HG03469 (cell line): ENCODE results near the gene MOV10L1.

ENCODE experiments used
- ATAC-seq: cut with Tn5 transposase; IDR thresholded peaks from one replicate; pipeline ENCODE4 v1.9.1; 2021; ENCODE audit warnings: mild to moderate bottlenecking, moderate library complexity, moderate number of reproducible peaks; ENCODE audit not compliant: unreplicated experiment

The MOV10L1 gene

DNA sequence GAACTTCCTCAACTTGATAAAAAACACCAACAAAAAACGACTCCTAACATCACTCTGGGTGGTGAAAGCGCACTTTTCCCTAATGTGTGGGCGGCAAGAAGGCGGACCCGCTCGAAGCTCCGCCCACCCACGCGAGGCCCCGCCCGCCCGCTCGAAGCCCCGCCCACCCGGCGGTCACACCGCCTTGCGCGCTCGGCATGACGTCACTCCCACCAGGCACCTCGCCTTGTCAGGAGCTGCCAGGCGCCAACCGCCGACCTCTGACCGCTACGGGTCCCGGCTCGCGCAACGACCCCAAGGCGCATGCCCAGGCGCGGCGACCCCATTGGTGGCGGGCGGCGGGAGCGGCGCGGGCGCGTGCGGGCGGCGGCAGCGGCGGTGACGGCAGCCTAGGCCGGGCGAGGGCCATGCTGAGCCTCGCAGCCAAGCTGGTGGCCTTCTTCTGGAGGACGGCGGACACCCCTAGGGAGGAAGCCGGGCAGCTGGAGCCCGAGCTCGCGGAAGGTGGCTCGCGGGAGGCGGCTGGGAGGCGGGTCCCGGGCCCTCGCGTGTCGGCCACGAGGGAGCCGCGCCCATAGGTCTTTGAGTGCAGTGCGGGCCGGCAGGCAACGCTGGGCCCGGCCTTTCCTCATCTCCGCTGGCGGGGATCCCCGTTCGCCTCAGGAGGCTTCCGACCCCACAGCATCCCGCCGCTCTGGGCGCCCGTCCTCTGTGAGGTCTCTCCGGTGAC is at the start of gene MOV10L1:
TSS of gene MOV10L1 (plus strand) at position 325 of the 730 bp plus-strand sequence. CDS start at position 408, 83 bp downstream.
- ATAC-seq: no peak

DNA sequence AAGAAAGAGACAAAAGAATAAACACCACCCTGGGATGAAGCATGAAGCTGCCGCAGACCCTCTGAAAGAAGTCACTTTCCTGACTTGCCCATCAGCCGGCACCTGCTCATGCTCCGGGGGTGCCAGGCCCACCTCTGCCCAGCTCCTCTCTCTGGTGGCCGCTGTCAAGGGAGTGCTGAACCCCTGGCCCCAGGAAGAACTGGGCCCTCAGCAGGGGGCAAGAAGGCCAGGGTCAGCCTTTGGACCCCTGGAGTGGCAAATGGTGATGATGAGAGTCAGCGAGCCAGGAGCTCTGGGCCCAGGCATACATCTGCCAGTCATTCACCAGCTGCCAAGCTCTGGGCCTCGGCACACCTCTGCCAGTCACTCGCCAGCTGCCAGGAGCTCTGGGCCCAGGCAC is 49.1 kb upstream of the MOV10L1 start:
- no peak for ATAC-seq

DNA sequence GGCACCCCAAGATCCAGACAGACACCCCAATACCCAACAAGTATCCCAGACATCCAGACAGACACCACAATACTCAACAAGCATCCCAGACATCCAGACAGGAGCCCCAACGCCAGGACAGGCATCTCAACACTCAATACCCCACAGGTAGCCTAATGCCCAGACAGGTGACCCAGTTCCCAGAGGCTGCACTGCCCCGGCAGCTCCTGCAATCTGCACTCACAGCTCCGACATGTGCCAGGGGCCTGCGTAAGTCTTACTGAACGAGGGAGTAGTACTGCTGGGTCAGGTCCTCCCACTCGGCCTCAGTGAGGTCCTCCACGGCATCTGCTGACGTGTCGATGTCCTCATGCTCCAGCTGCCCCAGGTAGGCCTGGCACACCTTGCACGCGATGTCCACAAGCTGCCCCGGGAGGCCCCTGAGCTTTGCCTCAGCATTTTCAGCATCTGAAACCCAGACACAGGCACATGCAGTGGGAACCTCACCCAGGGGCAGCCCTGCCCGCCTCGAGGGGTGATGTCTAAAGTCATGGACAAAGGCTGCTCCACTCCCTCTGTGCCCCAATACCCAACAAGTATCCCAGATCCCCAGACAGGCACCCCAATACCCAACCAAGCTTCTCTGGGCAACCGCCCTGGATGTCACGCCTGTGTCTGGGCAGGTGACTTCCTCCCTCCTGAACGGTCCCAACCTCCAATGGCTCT is 48.3 kb upstream of the MOV10L1 start:
- no peak for ATAC-seq

DNA sequence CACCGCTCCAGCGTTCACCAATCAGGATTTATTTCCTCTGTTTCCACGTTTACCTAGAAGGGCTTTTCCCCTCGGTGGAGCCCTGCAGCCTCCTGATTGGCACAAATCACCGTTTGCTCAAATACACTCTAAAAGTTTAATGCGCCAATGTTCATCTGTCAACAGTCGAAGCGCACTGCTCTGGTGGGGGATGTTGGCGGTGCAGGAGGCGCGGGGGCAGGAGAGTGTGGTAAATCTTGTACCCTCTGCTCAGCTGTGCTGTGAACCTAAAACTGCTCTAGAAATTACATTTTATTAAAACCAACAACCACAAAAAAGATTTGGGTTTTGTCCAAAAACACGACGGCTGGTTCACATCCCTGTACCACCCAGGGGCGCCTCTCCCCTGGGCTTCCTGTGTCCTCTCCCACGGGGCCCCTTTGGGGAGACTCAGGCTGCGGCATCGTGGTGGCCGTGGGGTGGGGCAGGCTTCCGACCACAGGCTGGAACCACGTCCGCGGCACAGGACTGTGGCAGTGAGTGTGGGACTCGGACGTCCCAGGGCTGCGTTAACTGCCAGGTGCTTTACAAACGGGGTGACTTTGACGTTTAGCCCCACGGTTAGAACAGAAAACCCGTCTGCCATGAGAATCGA is 45.2 kb upstream of the MOV10L1 start:
- ATAC-seq: no peak

DNA sequence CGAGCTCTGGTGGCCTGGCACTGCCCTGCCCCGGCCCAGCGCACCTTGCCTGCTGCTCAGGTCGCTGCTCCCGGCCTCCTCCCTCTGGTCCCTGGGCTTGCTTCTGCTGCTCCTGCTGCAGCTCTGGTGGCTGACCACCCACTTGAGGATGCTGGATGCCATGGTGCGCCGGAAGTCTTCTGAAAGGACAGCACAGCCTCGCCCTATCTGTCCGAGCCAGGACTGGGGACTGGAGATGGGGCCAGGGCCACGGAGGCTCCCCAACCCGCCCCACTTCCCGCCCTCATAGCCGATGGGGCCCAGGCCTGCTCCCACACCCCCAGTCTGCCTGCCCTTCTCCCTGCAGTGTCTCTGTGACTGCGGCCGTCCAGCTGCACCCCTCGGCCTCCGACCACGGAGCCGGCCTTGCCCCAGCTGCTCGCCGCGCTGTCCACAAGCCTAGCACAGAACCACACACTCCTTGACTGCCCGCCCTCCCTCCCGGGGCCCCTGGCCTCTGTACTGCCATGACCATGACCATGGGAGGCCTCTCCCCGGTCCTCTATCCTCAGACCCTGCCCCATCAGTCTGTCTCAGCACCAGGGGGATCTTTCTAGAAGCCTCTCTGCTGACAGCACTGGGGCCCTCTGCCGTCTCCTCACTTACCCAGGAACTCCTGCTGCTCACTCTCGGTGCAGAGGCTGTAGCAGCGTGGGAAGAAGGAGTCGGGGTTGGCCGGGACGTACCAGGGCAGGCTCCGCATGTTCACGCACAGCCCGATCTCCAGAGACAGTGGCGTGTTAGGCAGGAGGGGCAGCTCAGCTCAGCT is 44.4 kb upstream of the MOV10L1 start:
- no peak for ATAC-seq

DNA sequence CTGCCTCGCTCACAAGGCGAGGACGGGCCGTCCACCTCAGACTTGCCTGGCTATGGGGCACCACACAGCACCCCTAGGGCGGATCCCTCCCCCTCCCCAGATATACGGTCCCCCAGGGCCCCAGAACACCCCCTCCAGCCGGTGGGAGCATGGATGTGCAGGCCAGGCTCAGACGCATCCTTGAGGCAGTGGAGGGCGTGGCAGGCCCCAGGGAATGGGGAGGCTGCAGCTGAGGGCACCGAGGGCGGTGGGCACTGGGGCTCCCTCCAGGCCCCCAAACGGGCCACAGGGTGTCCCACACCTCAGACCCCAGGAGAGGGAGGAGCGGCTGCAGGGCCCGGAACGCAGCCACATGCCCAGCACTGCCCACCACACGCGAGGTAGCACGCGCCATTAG is 43.8 kb upstream of the MOV10L1 start:
- no peak for ATAC-seq

DNA sequence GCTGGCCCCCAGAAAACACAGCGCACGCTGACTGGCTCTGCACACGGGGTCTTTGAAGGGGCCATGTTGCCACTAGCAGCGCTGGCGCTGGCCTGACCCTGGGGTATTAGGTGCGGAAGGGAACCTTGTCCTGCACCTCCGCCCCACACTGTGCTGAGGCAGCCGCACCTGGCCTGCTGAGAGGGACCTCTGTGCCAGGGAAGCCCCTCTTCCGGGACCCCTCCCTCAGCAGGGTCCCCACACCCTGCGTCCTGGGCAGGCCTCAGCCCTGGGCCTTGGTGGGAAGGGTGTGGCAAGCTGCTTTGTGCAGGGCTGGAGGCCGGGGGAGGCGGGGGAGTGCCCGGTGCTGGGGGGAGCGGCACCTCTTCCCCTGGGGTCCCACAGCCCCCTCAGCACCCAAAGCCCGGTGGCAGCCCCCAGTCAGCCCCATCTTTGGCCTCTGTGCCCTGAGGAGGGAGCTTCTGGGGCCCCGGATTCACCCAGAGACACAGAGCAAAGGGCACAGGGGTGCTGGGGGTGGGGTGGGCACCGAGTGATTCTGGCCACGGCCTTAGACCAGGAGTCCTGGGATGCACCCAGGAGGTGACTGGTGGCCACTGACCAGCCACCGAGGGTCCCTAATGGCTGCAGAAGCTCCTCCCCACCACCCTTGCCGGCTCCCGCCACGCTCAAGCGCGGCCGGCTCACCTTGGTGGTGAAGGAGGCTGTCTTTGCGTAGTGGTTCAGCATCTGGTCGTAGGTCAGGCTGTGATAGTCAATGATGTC is 43.1 kb upstream of the MOV10L1 start:
- ATAC-seq: no peak

DNA sequence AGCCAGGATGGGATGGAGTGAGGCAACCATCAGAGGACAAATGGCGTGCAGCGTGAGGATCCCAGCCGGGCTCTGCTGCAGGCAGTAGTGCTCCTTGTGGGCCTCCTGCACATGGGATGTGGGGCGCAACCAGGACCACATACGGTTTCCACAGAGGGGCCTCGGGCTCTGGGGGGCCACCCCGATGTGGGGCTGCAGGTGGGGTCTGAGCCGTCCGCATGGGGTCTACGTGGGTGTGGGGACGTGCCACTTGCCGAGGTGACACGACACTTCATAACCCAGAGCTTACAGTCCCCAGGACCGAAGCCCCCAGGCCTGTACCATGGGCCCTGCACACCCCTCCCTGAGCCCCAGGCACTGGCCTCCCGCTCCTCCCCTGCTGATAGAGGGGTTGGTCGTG is 42.5 kb upstream of the MOV10L1 start:
- ATAC-seq: no peak

DNA sequence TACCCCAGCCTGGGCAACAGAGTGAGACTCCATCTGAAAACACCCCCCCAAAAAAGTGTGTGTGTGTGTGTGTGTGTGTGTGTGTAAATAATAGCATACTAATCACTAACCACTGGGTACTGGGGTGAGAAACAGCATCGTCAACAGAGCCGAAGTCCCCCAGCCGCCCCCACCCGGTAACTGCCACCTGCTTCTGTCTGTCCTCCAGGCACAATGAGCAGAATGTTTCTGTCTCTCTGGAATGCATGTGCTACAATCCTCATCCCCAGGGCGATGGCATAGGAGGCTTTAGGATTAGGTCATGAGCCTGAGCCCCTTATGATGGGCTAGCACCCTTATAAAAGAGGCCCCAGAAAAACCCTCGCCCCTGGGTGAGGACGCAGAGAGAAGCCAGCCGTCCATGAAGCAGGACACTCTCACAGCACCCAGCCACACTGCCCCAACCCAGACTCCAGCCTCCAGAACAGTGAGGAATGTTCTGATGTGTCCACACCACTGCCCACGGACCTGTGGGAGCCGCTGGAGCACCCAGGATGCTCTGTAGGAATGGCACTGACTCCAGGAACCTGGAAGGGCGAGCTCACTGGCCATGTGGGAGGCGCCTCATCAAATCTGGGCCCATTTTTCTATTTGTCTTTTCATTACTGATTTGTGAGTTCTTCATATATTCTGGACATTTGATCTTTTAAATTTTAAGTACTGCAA is 41.6 kb upstream of the MOV10L1 start:
- ATAC-seq: no peak

DNA sequence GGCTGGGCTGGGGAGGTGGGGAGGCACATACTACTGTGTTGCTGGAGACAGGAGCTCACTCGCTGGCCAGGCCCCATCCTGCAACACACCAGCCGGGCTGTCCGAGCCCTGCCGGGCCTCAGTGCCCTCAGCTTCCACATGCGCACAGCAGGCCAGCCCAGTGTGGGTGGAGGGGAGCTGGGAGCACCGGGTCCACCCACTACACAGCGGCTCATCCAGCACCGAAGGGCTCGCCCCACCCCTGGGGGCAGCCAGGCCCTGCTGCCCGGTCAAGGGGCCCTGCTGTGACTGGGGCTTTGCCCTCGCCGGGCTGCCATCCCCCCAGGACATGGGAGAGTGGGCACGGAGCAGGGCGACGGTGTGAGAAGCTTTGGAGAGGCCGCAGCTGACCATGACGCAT is 41.0 kb upstream of the MOV10L1 start:
- ATAC-seq: no peak

DNA sequence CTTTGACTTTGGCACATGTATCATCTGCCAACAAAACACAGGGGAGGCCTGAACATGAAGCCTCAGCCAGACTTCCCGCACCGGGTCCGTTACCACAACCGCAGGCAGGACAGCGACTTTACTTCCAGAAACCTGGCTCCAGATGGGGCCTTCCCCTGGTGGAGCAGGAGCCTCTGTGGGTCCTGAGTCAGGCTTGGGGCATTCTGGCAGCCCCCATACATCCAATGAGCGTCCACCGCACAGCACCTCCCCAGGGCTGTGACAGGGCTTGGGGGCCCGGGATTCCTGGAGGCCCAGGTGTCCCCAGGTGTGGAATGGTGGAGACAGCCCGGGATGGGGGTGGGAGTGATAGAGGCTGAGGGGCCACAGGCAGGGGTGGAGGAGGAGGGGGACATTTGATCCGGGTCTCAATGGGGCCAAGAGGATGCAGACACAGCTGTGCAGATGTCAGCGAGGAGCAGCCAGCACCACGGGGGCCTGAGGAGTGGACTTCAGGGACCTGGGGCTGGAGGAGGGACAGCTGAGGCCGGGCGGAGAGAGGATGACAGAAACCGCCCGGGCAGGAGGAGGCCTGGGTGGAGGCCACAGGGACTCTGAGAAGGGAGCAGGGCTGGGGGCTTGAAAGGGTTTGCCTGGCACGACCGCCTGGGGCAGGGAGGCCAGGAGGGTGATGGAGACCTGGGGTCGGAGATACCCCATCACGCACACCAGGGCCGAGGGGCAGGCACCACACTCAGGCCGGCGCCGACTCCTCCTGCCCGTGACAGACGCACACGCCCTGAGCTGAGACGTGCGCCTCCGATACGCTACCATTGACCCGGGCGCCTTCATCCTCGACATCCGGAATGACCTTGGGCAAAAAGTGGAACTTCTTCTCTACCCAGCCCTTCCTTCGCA is 40.3 kb upstream of the MOV10L1 start:
- ATAC-seq: no peak

DNA sequence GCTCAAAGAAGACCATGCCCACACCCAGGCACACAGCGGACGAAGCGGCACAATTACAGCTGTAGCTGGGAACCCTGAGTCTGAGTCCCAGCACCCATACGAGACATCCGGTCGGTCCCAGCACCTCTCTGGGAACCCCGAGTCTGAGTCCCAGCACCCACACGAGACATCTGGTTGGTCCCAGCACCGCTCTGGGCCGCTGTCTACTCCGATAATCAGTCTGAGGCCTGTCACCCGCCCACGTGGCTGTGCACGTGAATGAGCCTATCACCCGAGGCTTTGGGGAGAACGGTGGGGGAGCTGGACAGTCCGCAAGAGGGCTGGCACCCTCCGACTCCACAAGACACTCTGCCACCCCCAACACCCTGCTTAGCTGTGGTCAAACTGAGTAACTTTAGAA is 37.9 kb upstream of the MOV10L1 start:
- ATAC-seq: no peak

DNA sequence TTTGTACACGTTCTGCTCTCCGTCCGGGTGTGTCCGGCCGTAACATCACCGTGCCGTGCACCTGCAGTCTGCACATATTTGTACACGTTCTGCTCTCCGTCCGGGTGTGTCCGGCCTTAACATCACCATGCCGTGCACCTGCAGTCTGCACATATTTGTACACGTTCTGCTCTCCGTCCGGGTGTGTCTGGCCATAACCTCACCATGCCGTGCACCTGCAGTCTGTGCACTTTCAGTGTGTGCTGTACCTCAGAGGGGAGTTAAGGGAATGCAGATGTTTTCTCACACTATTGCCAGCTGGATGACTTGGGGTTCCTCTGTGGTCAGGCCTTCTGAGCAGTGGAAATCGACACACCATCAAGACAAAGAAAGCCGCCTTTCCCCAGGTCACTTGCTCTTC is 35.9 kb upstream of the MOV10L1 start:
- ATAC-seq: no peak

DNA sequence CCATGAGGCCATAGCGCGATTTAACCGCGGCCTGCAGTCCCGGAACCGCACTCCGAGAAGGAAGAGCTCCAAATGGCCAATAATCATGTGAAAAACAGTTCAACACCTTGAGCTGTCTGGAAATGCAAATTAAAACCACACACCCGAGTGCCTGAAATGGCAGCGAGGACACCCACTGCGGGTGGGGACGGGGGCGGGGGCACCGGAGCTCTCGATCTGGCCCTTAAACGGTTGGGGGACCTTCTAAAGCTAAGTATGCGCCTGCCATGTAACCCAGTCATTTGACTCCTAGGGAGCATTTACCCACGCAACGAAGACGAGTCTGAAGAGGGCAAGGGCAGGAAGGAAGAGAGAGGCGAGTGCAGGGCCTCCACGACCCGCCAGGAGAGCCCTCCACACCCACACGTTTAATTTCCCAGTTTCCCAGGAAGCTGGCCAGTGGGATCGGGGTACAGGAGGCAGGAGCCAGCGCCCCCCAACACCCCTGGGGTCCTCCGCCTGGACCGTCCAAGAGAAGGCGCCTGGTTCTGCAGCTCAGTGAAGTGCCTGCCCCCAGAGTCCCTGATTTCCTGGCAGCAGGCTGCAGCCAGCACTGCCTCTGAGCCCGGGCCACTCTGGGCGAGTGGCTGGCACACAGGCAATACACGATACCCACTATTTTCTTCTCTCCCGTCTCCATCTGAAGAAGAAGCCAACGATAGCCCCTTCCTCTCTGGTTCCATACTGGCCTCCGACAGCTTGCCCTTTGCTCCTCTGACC is 33.4 kb upstream of the MOV10L1 start:
- ATAC-seq: no peak

DNA sequence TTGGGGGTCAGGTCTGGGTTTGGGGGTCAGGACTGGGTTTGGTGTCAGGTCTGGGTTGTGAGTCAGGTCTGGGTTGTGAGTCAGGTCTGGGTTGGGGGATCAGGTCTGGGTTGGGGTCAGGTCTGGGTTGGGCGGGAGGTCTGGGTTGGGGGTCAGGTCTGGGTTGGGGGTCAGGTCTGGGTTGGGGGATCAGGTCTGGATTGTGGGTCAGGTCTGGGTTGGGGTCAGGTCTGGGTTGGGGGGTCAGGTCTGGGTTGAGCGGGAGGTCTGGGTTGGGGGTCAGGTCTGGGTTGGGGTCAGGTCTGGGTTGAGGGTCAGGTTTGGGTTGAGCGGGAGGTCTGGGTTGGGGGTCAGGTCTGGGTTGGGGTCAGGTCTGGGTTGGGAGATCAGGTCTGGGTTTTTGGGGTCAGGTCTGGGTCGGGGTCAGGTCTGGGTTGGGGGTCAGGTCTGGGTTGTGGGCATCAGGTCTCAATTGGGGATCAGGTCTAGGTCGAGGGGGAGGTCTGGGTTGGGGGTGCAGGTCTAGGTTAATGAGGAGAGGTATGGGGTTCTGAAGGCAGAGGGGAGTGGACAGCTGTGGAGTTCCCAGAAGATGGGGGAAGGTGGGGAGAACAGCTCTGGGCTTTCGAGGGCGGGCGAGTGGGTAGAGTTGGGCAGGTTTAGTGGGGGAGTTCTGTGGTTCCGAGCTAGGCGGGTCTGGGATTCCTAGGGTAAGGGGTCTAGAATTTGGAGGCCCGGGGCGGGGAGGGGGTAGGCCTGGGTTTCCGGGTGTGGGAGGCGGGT is 32.3 kb upstream of the MOV10L1 start:
- no peak for ATAC-seq

DNA sequence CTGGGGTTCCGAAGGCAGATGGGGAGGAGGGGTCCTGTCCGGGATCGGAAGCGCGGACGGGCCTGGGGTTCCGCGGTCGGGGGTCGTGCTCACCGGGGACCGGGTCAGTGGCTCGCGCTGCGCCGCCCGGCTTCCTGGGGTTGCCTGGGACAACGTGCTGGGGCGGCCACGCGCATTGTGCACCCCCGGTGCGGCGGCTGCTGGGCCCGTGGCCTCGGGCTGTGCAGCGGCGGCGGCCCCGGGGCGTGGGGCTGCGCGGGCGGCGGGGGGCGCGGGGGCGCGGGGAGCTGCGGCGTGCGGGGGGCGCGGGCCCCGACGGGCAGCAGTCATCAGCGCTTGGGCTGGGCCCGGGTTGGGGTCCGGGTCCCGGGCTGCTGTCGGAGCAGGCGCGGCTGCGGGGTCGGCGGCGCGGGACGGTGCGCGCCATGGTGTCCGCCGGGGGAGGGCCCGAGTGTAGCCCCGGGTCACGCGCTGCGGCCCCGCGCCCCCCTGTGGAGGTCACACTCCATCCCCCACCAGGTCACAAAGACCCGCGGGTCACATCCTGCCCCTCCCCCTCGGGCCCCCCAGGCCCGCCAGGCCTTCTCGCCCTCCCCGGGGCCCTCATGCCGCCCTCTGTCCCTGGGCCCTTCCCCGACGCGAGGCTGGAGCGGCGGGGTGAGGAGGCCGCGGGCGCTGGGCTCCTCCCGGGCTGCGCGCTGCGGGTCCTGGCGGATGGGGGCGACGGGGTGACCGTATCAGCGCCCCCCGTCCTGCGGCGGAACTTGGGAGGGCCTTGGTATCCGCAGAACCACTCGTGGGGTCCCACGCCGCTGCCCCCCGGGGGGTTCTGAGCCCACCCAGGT is 31.5 kb upstream of the MOV10L1 start, which contains the start of gene TTLL8:
TSS of gene TTLL8 (minus strand) at position 238 of the 845 bp plus-strand sequence.
- ATAC-seq: no peak
